NCI-H128 (cell line): ENCODE results near the gene BMPR1B.
"Not testable (repeated sequence)": the region's sequence is repeated elsewhere in the genome, so short reads cannot be mapped to it uniquely, and the experiment has no call there.

Source experiments
- DNase-seq: peaks from one replicate; lab custom pipeline; 2025; ENCODE audit not compliant: unreplicated experiment; lab: John Stamatoyannopoulos, UW

BMPR1B gene

DNA sequence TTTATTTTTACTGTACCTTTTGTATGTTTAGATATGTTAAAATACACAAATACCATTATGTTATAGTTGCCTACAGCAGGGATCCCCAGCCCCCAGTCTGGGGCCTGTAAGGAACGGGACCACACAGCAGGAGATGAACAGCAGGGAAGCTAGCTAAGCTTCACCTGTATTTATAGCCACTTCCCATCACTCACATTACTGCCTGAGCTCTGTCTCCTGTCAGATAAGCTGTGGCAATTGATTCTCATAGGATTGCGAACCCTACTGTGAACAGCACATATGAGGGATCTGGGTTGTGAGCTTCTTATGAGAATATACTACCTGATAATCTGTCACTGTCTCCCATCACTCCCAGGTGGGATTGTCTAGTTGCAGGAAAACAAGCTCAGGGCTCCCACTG lies 73.9 kb downstream of the BMPR1B start:
- no peak for DNase-seq

DNA sequence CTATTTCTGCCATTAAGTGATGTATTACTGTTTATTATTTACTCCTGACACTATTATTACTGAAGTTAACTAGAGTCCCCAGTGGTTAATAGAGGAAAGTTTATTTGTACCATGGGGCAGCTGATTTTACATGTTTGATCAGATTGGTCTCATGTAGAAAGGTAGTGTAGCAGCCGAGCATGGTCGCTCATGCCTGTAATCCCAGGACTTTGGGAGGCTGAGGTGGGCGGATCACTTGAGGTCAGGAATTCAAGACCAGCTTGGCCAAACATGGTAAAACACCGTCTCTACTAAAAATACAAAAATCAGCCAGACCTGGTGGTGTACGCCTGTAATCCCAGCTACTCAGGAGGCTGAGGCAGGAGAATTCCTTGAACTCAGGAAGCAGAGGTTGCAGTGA lies 74.6 kb downstream of the BMPR1B start:
- not testable (repeated sequence) for DNase-seq

DNA sequence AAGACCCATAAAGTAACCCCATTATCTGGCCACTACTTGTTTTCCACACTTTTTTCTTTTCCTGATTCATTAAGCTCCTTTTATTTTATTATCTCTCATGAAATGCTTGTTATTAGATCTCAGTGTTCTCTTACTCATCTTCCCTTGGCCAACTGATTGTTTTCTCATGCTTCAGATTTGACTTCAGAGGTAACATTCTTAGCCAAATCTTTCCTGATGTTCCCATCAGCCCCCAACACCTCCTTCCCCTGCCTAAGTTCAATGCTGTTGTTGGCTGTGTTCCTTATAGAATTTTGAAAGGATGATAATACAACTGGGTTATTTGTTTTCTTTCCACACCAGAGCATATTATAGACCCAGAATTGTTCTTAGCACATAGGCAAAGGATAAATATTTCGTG lies 75.6 kb downstream of the BMPR1B start:
- no peak for DNase-seq

DNA sequence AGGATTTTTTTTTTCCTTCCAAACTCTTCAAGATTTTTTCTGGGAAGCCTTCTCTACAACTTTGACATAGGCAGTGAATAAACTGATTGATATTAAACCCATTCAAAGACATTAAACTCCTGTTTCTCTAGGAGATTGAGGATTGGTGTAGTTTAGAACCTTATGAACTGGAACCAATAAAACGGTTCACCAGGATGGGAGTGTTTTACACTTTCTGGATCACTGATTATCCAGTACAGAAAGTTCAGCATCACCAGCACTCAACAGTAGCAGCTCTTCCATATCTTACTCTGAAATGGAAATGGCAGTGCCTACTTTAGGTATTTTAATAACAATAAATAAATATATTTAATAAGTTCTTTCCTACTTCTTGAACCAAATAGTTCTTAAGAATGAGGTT lies 76.7 kb downstream of the BMPR1B start:
- DNase-seq: no peak

DNA sequence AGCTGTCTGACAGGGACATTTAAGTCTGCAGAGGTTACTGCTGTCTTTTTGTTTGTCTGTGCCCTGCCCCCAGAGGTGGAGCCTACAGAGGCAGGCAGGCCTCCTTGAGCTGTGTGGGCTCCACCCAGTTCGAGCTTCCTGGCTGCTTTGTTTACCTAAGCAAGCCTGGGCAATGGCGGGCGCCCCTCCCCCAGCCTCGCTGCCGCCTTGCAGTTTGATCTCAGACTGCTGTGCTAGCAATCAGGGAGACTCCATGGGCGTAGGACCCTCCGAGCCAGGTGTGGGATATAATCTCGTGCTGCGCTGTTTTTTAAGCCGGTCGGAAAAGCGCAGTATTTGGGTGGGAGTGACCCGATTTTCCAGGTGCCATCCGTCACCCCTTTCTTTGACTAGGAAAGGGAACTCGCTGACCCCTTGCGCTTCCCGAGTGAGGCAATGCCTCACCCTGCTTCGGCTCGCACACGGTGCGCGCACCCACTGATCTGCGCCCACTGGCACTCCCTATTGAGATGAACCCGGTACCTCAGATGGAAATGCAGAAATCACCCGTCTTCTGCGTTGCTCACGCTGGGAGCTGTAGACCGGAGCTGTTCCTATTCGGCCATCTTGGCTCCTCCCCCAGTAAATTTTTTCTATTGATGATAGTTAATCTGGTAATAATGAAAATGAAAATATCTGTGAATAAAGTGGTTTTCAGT lies 83.6 kb downstream of the BMPR1B start:
- not testable (repeated sequence) for DNase-seq

DNA sequence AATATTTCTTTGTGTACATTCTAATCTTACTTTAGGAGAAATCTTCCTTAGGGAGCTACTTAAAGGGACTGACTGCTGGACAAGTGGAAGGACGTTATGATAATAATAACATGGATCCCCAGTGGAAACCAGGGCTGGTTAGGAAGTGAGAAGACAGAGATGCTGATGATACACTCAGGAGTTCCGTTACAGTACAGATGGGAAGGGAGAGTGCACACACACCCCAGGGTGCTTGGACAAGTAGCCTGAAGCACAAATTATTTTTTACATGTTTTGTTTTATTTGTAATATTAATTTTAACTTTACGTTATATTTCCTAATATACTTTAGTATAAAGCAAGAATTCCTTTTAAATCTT lies 84.1 kb downstream of the BMPR1B start:
- DNase-seq: no peak

DNA sequence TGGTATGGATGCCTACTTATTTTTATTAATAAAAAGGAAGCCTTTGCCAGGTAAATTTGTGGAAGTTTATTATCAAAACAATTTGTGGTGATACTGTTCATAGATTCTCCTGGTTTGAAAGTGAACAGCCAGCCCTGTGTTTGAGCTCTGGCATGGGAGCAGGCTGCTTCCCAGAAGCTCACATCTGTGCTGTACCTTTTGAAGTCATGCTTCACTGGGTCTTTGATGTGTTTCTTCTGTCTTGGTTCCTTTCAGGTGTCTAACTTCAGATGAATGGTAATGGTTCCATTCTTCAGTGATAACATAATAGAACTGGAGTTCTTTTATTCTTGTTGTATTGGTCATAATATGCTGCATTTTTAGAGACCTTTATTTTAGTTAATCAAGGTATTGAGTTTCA lies 85.5 kb downstream of the BMPR1B start:
- no peak for DNase-seq

DNA sequence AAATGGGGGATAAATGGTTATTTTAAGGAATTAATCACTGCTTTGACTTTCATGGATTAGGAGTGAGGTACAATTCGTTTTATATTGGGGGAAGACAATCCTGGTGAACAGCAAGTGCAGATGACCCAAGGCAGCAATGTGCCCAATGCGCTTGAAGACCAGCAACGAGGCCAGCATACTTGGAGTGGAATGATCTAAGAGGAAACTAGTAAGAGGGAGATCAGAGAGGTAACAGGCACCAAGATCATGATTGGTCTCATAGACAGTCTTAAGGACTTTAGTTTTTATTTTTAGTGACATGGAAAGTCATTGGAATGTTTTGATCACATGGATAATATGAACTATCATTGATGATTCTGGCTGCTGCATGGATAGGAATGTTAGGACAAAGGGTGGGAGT lies 90.6 kb downstream of the BMPR1B start:
- no peak for DNase-seq

DNA sequence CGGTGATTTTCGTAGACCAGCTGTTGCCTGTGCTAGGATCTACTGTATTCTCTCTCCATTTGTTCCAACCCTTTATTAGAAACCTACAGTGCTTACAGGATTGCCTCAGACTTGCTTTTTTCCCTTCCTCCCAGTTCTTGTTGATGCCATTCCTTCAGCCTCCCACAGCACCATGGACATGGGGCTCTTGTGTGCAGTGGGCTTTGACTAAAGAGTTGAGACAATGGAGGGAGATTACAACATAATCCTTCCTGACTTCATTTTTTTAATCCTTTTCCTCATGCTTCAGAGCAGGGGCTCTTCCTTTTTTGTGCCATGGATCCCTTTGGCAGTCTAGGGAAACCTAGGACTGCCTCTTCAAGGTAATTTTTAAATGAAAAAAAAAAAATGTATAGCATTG lies 92.1 kb downstream of the BMPR1B start:
- no peak for DNase-seq

DNA sequence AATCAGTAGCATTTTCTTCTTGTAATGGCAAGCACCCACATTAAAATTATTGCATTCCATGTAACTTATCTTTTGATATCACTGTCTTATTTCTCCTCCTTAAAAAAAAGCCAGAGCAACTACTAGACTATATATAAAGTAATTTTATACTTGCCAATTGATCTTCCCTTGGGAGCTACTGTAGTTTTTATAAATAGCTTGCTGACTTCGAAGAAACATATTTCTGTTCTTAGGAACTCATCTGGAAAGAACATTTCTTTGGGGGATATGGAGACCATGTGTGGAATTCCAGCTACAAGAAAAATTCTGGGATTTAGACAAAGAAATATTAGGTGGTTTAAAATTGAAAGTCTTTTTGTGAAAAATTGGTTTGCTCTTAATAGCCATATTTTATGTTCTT lies 94.9 kb downstream of the BMPR1B start:
- DNase-seq: no peak

DNA sequence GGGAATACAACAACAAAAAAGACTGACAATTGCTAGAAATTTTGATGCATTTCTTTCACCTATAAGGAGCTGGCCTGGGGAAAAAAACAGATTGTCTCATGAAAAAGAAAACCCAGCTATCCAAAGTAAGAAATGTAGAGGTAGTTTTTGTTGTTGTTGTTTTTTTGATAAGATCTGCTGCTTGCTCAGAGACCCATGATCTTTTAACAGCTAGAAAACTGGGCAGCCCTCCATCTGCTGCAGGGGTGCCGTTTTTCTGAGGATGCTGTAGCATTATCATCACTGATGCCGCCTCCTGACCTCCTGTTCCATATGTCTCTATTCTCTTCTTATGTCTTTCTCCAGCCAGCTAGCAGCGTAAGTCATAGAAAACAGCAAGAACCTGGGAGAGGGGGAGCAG lies 98.3 kb downstream of the BMPR1B start:
- no peak for DNase-seq

DNA sequence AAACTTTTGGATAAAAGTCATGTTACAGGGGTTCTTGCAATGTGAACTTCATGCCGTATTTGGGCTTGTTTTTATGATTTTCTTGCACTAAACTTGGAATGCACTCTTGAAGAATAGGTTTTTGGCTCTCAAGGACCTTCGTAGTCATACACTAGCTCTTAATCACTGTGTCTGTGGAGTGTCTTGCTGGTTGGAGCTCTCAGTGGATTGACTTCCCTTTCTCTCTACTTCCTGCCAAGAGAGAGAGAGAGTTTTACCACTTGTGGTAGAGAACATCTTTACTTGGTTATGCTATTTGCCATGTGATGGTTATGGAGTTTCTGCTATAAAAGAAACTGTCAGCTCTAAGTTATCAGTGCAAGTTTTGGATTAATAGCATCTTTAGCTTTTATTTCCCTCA lies 112.4 kb downstream of the BMPR1B start:
- no peak for DNase-seq

DNA sequence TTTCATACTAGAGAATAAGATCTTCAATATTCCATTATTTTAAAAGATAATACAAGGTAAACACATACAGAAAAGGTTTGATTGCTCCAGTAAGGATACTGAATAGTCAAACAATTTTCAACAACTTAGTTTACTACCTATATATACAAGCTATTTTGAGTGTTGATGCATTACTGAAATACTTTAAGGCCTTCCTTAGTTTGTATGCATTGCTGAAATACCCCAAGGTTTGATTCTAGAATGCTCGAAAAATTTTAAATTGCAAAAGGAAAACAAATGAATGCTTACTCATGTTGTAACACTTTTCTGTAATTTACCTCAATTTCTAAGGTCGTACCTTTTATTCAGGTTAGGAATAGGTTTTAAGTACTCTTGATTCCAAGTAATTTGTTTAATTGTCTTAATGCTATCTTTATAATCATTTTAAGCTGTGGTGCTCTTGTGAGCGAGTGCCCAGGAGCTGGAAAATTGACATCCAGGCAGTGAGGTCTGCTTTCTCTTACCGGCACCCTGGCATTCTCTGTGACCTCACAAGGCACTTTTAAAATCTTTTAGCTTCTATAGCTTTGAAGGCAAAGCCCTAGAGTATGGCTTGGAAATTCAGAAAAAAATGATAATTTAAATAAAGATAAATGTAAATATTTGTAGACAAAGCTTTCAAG lies 114.0 kb downstream of the BMPR1B start:
- no peak for DNase-seq

DNA sequence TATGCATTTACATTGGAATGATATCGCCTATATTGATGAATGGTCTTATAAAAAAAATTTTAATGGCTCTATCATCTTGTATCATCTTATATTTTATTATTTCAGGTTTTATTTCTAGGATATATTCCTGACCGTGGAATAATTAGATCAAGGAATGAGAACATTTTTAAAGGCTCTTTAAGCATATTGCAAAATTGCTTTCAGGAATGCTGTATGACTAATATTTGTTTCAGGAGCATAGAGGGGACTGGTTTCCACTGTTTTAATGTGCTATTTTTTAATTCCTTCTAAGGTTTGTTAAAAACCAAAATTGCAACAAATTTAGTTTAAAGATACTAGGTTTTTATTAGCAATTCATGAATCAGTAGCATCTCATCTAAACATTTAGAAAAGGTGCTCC lies 120.2 kb downstream of the BMPR1B start:
- no peak for DNase-seq

DNA sequence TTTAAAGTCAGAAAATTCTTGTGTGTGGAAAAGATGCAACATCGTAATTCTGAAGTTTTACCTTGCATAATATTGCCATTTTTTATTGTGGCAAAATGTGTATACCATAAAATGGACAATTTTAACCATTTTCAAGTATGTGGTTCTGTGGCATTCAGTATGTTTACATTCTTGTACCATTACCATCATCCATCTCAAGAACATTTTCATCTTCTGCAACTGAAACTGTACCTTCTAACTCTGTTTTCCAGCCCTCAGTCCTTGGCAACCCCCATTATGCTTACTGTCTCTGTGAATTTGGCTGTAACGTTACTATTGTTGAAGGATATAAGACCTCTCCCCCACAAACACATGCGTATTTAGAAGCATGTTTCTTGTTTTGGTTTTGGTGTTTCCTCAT lies 123.2 kb downstream of the BMPR1B start:
- no peak for DNase-seq

DNA sequence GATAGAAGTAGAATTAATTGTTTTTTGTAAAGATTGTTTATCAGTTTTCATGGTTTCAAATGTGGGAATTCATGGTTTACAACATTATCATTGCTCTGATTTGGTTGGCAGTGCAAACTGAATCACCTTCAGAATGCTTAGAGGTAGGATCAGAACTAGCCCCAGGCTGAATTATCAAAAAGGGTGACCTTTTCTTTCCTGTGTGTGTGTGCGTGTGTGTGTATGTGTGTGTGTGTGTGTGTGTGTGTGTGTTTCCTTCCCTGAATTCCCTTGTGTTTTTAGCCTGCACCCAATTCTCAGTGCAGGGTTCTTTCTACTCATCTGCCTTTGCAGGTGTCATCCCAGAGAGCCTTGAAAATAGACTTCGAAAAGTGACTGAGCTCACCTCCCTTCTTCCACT lies 125.0 kb downstream of the BMPR1B start:
- no peak for DNase-seq

DNA sequence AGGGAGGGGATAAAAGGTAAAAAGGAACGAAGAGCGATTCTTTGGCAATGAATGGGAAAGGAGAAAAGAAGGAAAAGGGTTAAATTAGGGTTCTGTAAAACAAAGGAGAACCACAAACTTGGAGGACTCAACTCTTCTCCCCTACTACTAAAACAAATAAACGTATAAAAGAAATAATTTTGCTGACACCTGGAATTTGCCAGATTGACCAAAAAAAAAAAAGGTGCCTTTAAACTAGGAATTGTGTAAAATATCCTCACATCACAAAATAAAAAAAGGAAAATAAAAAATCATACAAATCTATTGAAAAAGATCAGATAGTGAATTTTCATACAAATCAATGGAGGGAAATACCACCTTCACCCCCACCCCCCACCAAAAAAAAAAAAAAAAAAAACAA lies 129.3 kb downstream of the BMPR1B start:
- no peak for DNase-seq

DNA sequence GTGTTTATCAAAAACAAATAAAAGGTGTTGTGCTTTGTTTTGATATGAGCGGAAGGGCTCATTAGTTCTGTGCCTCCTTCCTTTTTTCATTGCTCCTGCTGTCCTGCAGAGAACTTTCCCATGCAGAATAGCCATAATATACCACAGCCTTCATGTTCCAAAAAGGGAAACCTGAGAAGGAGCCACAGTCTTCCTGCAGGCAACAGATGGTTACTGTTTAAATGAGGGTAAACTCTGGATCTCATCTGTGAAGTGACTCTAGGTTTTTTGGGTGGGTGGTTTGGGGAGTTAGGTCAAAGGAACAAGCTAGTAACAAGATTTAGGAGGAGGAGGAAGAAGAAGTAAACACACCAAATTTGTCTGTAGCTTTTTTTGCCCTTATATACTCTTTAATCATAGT lies 131.8 kb downstream of the BMPR1B start:
- no peak for DNase-seq

DNA sequence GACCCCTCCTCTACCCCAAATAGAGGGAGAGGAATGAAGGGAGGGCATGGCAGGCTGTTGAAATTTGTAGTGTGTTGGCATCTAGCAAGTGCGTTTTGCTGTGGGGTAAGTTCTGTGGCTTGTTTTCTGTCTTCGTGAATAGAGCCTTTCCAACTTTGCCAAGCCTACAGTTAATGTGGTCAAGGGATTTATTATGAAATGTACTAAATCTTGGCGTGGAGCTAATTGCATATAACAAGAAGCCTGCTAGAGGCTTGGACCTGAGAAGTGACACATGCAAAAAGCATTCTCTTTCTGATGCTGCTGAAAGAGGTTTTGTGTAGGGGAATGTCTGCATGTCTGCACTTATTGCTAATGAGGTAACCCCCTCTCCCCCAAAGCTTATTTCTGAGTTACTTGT lies 132.2 kb downstream of the BMPR1B start:
- no peak for DNase-seq

DNA sequence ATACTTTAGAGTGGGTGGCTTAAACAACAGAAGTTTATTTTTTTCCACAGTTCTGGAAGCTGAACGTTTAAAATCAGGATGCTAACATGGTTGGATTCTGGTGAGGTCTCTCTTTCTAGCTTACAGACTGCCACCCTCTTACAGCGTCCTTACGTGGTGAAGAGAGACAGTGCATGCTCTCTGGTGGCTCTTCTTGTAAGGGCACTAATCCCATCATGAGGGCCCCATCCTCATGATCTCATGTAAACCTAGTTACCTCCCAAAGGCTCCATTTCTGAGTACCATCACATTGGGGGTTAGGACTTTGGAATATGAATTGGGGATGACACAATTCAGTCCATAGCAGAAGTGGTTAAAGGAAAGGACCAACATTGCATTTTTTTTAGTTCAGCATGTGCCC lies 132.8 kb downstream of the BMPR1B start:
- DNase-seq: no peak

DNA sequence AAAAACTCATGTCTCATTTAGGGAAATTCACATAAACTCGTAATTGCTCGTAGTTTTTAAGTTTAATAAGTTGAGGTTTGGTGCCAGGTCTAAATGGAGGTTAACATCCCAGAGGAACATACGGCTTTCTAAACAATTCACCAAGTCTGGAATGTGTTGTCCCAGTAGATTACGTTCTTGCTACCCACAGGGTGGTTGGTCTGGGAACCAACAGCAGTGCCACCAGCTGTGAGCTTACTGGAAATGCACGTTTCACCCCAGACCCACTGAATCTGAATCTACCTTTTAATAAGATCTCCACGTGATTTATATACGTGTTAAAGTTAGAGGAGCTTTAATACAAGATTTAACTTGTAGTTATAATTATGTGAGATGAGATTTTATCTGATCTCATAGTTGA lies 134.3 kb downstream of the BMPR1B start:
- DNase-seq: no peak

DNA sequence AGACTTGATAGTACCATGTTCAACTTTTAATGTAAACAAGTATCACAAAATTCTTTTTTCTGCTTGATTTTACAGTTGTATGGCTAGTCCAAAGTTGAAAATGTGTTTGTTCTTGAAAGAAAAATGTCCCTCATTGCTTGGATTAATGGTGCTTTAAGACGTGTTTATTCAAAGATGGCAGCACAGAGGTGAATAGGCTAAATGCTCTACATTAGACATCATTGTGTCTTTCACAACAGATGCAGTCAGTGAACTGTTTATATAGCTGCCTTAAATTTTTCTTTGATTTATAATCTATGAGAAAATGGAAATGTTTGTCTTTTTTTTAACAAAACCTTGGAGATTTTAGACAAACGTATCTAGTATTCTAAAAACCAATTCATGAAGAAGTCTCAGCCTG lies 137.3 kb downstream of the BMPR1B start:
- no peak for DNase-seq

DNA sequence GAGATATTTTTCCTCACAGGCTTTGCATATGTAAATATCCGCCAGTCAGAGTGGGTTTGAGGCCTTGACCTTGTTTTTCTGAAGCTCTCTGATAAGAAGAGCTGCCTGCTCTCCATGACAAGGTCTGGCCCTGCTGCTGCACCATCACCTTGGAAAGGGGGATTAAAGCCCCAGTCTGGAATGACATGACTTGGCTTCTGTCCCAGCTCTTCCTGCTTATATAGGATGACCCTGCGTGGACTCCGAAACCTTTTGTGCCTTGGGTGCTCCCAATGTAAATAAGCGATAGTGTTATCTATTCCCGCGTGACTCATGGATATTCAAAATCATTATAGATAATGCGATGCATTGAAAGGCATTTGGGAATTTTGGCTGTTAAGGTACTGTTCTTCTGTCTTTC lies 139.3 kb downstream of the BMPR1B start:
- DNase-seq: no peak
